Astrocyte (in vitro differentiated cells and primary cell): ENCODE results near the gene GRIN2A. TPM values are rescaled to one million over a fixed set of nuclear protein-coding genes. Genes with fewer than 3 reads are reported as not detected.

Experiments used
- DNase-seq: peaks from one replicate; pipeline ENCODE4 v3.0.0-alpha.2; 2010; ENCODE audit warnings: low read depth
- FAIRE-seq: peaks from 2 replicates; lab custom pipeline; 2011; peaks lifted over from hg19 to GRCh38; lab: Jason Lieb, UNC
- H2AFZ ChIP-seq: 2 replicates; pipeline ENCODE4 v1.6.0; 2012; ENCODE audit warnings: low read depth, low read length, inconsistent platforms
- H3K27ac ChIP-seq: 2 replicates; pipeline ENCODE4 v1.5.1; 2011; ENCODE audit warnings: low read depth, low read length, inconsistent platforms
- H3K27me3 ChIP-seq: 2 replicates; pipeline ENCODE4 v1.6.0; 2011; ENCODE audit warnings: low read length, inconsistent platforms; ENCODE audit not compliant: insufficient read depth
- H3K36me3 ChIP-seq: 2 replicates; pipeline ENCODE4 v1.5.1; 2011; ENCODE audit warnings: low read length, inconsistent platforms; ENCODE audit not compliant: insufficient read depth
- H3K4me1 ChIP-seq: 2 replicates; pipeline ENCODE4 v1.5.1; 2011; ENCODE audit warnings: low read length, inconsistent platforms; ENCODE audit not compliant: insufficient read depth
- H3K4me2 ChIP-seq: 2 replicates; pipeline ENCODE4 v1.6.0; 2012; ENCODE audit warnings: low read length, inconsistent platforms
- H3K4me3 ChIP-seq: 2 replicates; pipeline ENCODE4 v1.5.1; 2011; ENCODE audit warnings: low read depth, mild to moderate bottlenecking, low read length, inconsistent platforms; ENCODE audit not compliant: insufficient read depth
- H3K79me2 ChIP-seq: 2 replicates; pipeline ENCODE4 v1.6.0; 2012; ENCODE audit warnings: mild to moderate bottlenecking, low read length, inconsistent platforms; ENCODE audit not compliant: insufficient read depth
- H3K9ac ChIP-seq: 2 replicates; pipeline ENCODE4 v1.6.0; 2012; ENCODE audit warnings: mild to moderate bottlenecking, low read length, inconsistent platforms
- H3K9me3 ChIP-seq: 2 replicates; pipeline ENCODE4 v1.5.1; 2012; ENCODE audit warnings: low read depth, mild to moderate bottlenecking, low read length, inconsistent platforms; ENCODE audit not compliant: insufficient read depth
- H4K20me1 ChIP-seq: 2 replicates; pipeline ENCODE4 v1.6.0; 2012; ENCODE audit warnings: low read length, inconsistent platforms; ENCODE audit not compliant: insufficient read depth
- H3K27ac Mint-ChIP-seq: one replicate; pipeline ENCODE4 v1.8.0; 2021; ENCODE audit warnings: mild to moderate bottlenecking, mixed read lengths; ENCODE audit not compliant: unreplicated experiment
- H3K27me3 Mint-ChIP-seq: one replicate; pipeline ENCODE4 v1.8.0; 2021; ENCODE audit warnings: low read depth, mixed read lengths; ENCODE audit not compliant: unreplicated experiment
- H3K36me3 Mint-ChIP-seq: one replicate; pipeline ENCODE4 v1.8.0; 2021; ENCODE audit warnings: low read depth, mixed read lengths; ENCODE audit not compliant: unreplicated experiment
- H3K4me1 Mint-ChIP-seq: one replicate; pipeline ENCODE4 v1.8.0; 2021; ENCODE audit warnings: low read depth, mixed read lengths; ENCODE audit not compliant: unreplicated experiment
- H3K4me3 Mint-ChIP-seq: one replicate; pipeline ENCODE4 v1.8.0; 2021; ENCODE audit warnings: mild to moderate bottlenecking, moderate library complexity, mixed read lengths; ENCODE audit not compliant: unreplicated experiment
- H3K9me3 Mint-ChIP-seq: one replicate; pipeline ENCODE4 v1.8.0; 2021; ENCODE audit warnings: mild to moderate bottlenecking, mixed read lengths; ENCODE audit not compliant: unreplicated experiment
- EZH2 ChIP-seq: IDR thresholded peaks from 2 replicates; pipeline ENCODE4 v1.6.1; 2012; ENCODE audit warnings: mild to moderate bottlenecking, low read length, inconsistent platforms; ENCODE audit not compliant: insufficient read depth
- total RNA-seq: library from RNA; stranded (reverse); gene quantifications from 2 replicates; pipeline ENCODE4 v1.2.1, GENCODE V29; 2021
- TF ChIP-seq, protein P1 (sequence below): IDR thresholded peaks from 2 replicates; pipeline ENCODE4 v1.5.1; 2011; ENCODE audit warnings: low read depth, mild to moderate bottlenecking, inconsistent platforms, low read length, moderate library complexity; ENCODE audit not compliant: insufficient read depth

Gene GRIN2A
- total RNA-seq, 1 donor from 2014 or later, result 0.68 TPM

DNA sequence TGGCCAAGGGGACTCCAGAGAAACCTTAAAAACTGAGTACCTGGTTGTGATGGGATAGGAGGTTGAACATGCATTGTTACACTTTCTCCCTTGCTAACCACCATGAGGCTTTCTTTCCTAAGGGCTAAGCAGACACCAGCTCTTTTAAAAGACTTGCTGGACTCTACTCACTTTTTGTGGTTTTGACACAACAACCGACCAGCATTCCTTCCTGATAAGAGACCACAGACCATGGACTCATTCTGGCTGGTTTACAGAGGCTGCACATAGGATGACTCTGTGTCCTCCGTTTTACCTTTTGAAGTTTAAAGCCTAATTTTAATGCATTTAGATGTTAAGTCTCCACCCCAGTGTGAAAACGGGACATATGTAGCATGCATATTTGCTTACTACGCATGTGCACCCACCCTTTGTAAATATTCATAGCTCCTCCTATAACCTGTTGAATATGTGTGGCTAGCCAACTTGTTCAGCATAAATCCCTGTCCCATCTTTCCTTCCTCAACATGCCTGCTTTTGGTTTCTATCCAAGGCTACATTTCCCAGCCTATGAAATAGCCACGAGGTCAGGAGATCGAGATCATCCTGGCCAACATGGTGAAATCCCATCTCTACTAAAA is 475.9 kb downstream of the GRIN2A start:
- TF ChIP-seq EZH2, result no peak
- TF ChIP-seq, protein P1, sequence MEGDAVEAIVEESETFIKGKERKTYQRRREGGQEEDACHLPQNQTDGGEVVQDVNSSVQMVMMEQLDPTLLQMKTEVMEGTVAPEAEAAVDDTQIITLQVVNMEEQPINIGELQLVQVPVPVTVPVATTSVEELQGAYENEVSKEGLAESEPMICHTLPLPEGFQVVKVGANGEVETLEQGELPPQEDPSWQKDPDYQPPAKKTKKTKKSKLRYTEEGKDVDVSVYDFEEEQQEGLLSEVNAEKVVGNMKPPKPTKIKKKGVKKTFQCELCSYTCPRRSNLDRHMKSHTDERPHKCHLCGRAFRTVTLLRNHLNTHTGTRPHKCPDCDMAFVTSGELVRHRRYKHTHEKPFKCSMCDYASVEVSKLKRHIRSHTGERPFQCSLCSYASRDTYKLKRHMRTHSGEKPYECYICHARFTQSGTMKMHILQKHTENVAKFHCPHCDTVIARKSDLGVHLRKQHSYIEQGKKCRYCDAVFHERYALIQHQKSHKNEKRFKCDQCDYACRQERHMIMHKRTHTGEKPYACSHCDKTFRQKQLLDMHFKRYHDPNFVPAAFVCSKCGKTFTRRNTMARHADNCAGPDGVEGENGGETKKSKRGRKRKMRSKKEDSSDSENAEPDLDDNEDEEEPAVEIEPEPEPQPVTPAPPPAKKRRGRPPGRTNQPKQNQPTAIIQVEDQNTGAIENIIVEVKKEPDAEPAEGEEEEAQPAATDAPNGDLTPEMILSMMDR, result no peak
- Mint-ChIP-seq H3K27me3 (peaks cover 76% of the 10 kb centered on the region), H3K4me3 (no peak overlapping the region), H3K9me3 (peaks cover 12% of the 10 kb centered on the region), H3K27ac (no peak overlapping the region), H3K4me1 (peaks cover 20% of the 10 kb centered on the region), H3K36me3 (no peaks in the 10 kb centered on the region)
- Histone ChIP-seq H3K79me2 (no peaks in the 10 kb centered on the region), H3K27ac (no peak overlapping the region), H3K4me3 (no peak overlapping the region), H3K9ac (no peak overlapping the region), H4K20me1 (no peaks in the 10 kb centered on the region), H3K9me3 (no peaks in the 10 kb centered on the region), H3K4me2 (no peak overlapping the region), H2AFZ (no peak overlapping the region), H3K4me1 (no peaks in the 10 kb centered on the region), H3K27me3 (peaks cover 2% of the 10 kb centered on the region), H3K36me3 (no peaks in the 10 kb centered on the region)
- FAIRE-seq (no peak), DNase-seq (peak; percentile 87)

DNA sequence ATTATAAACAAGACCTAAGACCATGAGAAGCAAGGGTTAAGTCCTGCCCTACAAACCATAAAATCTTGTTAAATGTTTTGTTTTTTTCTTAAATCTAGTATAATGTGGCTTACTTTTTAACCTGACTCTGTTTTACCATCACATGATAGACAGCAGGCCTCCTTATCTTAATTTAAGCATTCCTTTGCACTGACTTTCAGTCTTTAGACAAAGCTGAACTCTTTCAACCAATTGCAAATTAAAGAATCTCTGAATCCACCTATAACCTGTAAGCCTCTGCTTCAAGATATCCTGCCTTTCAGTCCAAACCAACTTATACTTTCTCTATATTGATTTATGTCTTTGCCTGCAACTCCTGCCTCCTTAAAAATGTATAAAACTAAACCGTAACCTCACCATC is 478.5 kb downstream of the GRIN2A start:
- H3K4me1 ChIP-seq, result no peaks in the 10 kb centered on the region
- no peak overlapping the region for H3K4me2 ChIP-seq
- DNase-seq (peak; percentile 48), FAIRE-seq (no peak)
- H3K9me3 Mint-ChIP-seq, result peaks cover 9% of the 10 kb centered on the region
- H3K27me3 ChIP-seq, result peaks cover 2% of the 10 kb centered on the region
- no peaks in the 10 kb centered on the region for H3K79me2 ChIP-seq
- no peak overlapping the region for H3K4me3 Mint-ChIP-seq
- no peak for TF ChIP-seq EZH2
- TF ChIP-seq, protein P1, result no peak
- no peak overlapping the region for H3K27ac ChIP-seq
- H3K4me1 Mint-ChIP-seq, result peaks cover 20% of the 10 kb centered on the region
- no peaks in the 10 kb centered on the region for H3K36me3 ChIP-seq
- H3K9ac ChIP-seq, result no peak overlapping the region
- no peaks in the 10 kb centered on the region for H4K20me1 ChIP-seq
- H3K4me3 ChIP-seq, result no peak overlapping the region
- no peak overlapping the region for H3K27ac Mint-ChIP-seq
- H3K9me3 ChIP-seq, result no peaks in the 10 kb centered on the region
- H3K36me3 Mint-ChIP-seq, result no peaks in the 10 kb centered on the region
- peaks cover 73% of the 10 kb centered on the region for H3K27me3 Mint-ChIP-seq
- no peak overlapping the region for H2AFZ ChIP-seq

Other genes starting within 250 kb of the GRIN2A start
- 6.6 and 8.6 TPM in 2 replicates for gene ATF7IP2, start 203.6 kb upstream of the GRIN2A start, total RNA-seq